HT1080 (cell line): Measurements from ENCODE around the gene CARHSP1. TPM values are rescaled to one million over a fixed set of nuclear protein-coding genes. Genes with fewer than 3 reads are reported as not detected.
"Not testable (repeated sequence)": the region's sequence is repeated elsewhere in the genome, so short reads cannot be mapped to it uniquely, and the experiment has no call there.

Experiments used
- DNase-seq: peaks from one replicate; pipeline ENCODE4 v3.0.0-alpha.2; 2015; ENCODE audit warnings: low read depth
- total RNA-seq: library from RNA; depleted of rRNA; stranded (reverse); fragments of >200 nt; shearing (Covaris generic); gene quantifications from 2 replicates; pipeline ENCODE4 v1.2.3, GENCODE V29; 2014

The CARHSP1 gene
- total RNA-seq, 1 experiment from 2014 or later: 126 TPM

GRCh38 chr16:8893976-8894690 is 25.3 kb upstream of the CARHSP1 start:
- DNase-seq: no peak

- DNase-seq: no peak
These were observed 24.6 kb upstream of the CARHSP1 start for GRCh38 chr16:8893426-8893825.

- no peak for DNase-seq
These were observed 23.3 kb upstream of the CARHSP1 start for GRCh38 chr16:8892101-8892575.

GRCh38 chr16:8890549-8890921 is 21.7 kb upstream of the CARHSP1 start:
- DNase-seq: no peak

- DNase-seq: no peak
These were observed 21.2 kb upstream of the CARHSP1 start for GRCh38 chr16:8889893-8890548.

- DNase-seq: no peak
These were observed 20.4 kb upstream of the CARHSP1 start for GRCh38 chr16:8888951-8889892.

GRCh38 chr16:8887952-8888560 is 19.2 kb upstream of the CARHSP1 start:
- peak; percentile 42 for DNase-seq

- DNase-seq: no peak
These were observed 18.6 kb upstream of the CARHSP1 start for GRCh38 chr16:8887431-8887765.

- DNase-seq: no peak
These were observed 18.0 kb upstream of the CARHSP1 start for GRCh38 chr16:8886593-8887430.

GRCh38 chr16:8885674-8886592 is 17.1 kb upstream of the CARHSP1 start:
- DNase-seq: peak; percentile 88

- DNase-seq: no peak
These were observed 14.0 kb upstream of the CARHSP1 start for GRCh38 chr16:8882725-8883377.

GRCh38 chr16:8882041-8882617 is 13.3 kb upstream of the CARHSP1 start, which contains the start of gene LITAFD:
LITAFD (plus strand) TSS chr16:8882351; CDS start chr16:8884356, 2,005 bp downstream.
- no peak for DNase-seq

GRCh38 chr16:8880839-8881510 is 12.2 kb upstream of the CARHSP1 start:
- DNase-seq: no peak

GRCh38 chr16:8878523-8878911 is 9.7 kb upstream of the CARHSP1 start:
- DNase-seq: peak; percentile 85

GRCh38 chr16:8877894-8878522 is 9.2 kb upstream of the CARHSP1 start:
- no peak for DNase-seq

GRCh38 chr16:8875317-8875716 is 6.5 kb upstream of the CARHSP1 start:
- not testable (repeated sequence) for DNase-seq

GRCh38 chr16:8874388-8874787 is 5.6 kb upstream of the CARHSP1 start:
- no peak for DNase-seq

GRCh38 chr16:8873866-8874195 is 5.0 kb upstream of the CARHSP1 start:
- DNase-seq: not testable (repeated sequence)
